Subcutaneous adipose tissue (tissue), 4 donors: ENCODE measurements around the gene FSIP1. TPM values are rescaled to one million over a fixed set of nuclear protein-coding genes. Genes with fewer than 3 reads are reported as not detected.

ENCODE experiments used
- CTCF ChIP-seq: fragments of 450-650 bp; IDR thresholded peaks from one replicate; pipeline ENCODE4 v1.5.1; 2016; ENCODE audit warnings: low read depth, mild to moderate bottlenecking, control low read depth, antibody characterized with exemption, moderate library complexity
- total RNA-seq, 4 donors: library from RNA; depleted of rRNA; stranded (reverse); fragments of >200 nt; gene quantifications; one replicate each; pipeline ENCODE4 v1.1.0, GENCODE V29; 2016

The FSIP1 gene
- total RNA-seq, 4 donors from 2014 or later, result 0.16 to 1.0 (median 0.44) TPM; not detected in 1

DNA sequence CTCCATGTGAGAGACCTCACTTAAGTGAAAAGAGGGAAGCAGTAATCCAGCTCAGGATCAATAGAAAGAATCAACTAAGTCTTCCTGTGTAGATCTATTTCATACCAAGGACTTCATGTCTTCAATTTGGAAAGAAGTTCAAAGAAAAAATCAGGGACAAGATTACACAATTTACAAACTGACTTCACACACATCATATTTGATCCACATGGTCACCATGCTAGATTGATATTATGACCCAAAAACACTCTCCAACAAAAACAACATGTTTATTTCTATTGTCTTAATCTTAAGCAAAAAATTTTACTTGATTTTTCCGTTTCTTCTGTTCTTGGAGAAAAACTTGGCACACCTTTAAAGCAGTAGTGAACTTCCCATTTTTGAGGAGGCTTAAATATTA is 125.5 kb downstream of the FSIP1 start:
- TF ChIP-seq CTCF, result no peak

- TF ChIP-seq CTCF, result no peak
Observed at GRCh38 chr15:39654304-39654703, 128.3 kb downstream of the FSIP1 start.

DNA sequence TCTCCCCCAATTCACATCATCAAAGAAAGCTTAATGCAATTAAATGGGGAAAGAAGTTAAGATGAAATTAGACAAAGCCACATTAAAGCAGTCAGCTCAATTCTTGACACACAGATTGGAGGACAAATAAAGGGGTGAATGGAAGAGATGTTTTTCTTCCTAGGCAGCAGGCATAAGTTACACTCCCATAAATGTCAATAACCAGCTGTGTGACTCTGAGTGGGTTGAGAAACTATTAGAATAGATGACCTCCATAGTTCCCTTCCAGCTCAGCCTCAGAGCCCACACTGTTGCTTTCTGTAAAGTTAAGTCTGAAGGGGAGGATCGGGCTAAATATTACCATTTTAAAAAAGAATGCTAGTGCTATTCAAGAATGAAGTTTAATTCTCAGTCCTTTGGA is 130.8 kb downstream of the FSIP1 start:
- no peak for TF ChIP-seq CTCF

DNA sequence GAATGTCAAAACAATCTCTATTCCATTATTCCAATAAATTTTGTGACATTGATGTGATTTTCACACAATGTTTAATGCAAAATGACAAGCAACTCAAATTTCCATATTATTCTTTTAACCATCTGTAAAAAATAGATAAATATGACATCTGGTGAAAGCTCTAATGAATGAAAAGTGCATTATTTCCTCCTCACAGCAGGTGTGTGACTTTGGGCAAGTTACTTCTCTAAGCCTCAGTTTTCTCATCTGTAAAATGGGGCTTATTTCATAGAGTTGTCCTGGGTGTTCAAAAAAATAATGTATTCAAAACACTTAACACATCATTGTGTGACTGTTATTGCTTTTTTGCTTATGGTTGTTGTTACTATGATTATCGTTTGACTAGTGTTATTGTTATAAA is 131.3 kb downstream of the FSIP1 start:
- TF ChIP-seq CTCF, result no peak

DNA sequence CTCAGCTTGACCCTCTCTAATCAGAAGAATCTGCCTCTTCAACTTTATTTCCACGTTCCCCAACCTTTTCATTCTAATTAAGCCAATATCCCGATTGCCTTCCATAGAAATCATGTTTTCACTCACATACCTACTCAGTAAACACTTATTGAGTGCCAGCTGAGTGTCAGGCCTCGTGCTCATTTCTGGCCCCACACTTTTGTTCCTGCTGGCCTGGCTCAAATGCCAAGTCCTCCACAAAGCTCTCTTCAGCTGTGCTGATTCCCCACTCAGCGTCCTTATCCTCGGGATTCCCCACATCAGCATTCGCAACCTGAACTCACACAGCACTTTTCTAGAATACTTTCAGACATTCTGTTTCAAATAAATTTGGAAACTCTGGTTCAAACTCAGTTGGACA is 132.9 kb downstream of the FSIP1 start:
- TF ChIP-seq CTCF, result no peak

- no peak for TF ChIP-seq CTCF
Observed at GRCh38 chr15:39646425-39646824, 136.2 kb downstream of the FSIP1 start.

- no peak for TF ChIP-seq CTCF
Observed at GRCh38 chr15:39645976-39646257, 136.7 kb downstream of the FSIP1 start.
